Adrenal gland (tissue), 5 donors: Measurements from ENCODE around the gene TTLL5.

Experiments used
- CTCF ChIP-seq, 6 experiments: fragments of 450-650 bp in 4 of 6; fragments of 200-600 bp in 2 of 6; sonication (generic) in 1 of 6; IDR thresholded peaks; 1 replicate in 5 of 6; 2 replicates in 1 of 6; pipeline versions ENCODE4 v1.5.1 to v1.8.0; 2016 to 2021; ENCODE audit warnings: antibody characterized with exemption in 6 of 6, mild to moderate bottlenecking in 2 of 6, moderate library complexity in 1 of 6
- POLR2A ChIP-seq, 2 donors: fragments of 450-650 bp; IDR thresholded peaks; one replicate each; pipeline ENCODE4 v1.6.1; 2017; ENCODE audit warnings: antibody characterized with exemption in 2 of 2, mild to moderate bottlenecking in 2 of 2, moderate library complexity in 1 of 2
- donor health status: DM: no; HTN: no; CAD: no.

DNA sequence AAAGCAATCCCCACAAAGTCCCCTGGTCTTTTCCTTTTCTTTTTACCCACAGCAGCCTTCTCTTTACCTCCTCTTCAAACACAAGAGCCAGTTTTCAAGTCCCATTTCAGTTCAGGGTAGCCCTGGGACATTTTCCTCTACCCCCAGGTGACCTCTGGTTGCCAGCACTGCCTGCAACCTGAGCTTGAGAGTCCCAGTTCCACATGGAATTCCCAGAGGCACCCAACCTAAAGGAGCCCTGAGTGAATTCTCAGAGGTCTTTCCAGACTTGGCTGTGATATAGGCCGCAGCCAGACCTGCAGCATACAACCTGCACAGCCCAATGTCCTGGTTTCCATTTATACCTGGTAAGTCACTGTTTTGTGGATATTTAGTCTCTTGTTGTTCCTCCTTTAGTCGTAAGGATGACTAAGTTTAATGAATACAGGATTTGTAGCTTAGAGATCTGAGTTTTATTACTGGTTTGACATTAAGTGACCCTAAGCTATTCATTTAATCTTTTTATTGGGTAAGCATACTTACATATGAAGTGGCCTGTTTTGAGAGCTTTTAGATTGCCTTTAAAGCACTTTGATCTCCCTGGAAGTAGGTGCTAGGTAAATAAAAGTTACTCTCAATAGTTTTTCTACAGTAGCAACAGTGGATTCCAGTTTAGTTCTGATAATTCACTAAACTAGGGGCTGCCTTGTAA, 160.9 kb downstream of the TTLL5 start:
- TF ChIP-seq CTCF (IDR thresholded peaks at IDR 0.05) (no peak), POLR2A (IDR thresholded peaks at IDR 0.05) (no peak)
